IPS-20b (cell line): Measurements from ENCODE around the gene LRRFIP2.

Experiments used
- H3K27ac ChIP-seq: one replicate; pipeline ENCODE4 v1.5.1; 2013; ENCODE audit warnings: low read length
- H3K27me3 ChIP-seq: 2 replicates; pipeline ENCODE4 v1.6.1; 2013; ENCODE audit warnings: mild to moderate bottlenecking, low read length, inconsistent platforms; ENCODE audit not compliant: insufficient read depth
- H3K36me3 ChIP-seq: 2 replicates; pipeline ENCODE4 v1.6.1; 2013; ENCODE audit warnings: low read depth, mild to moderate bottlenecking, inconsistent platforms, low read length, moderate library complexity; ENCODE audit not compliant: insufficient read depth
- H3K4me1 ChIP-seq: 2 replicates; pipeline ENCODE4 v1.6.1; 2013; ENCODE audit warnings: mild to moderate bottlenecking, control low read depth, inconsistent platforms, low read length, moderate library complexity; ENCODE audit not compliant: insufficient read depth
- H3K4me3 ChIP-seq: 2 replicates; pipeline ENCODE4 v1.5.1; 2013; ENCODE audit warnings: mild to moderate bottlenecking, low read length, inconsistent platforms
- H3K9ac ChIP-seq: 2 replicates; pipeline ENCODE4 v1.6.1; 2013; ENCODE audit warnings: low read depth, mild to moderate bottlenecking, inconsistent platforms, low read length, moderate library complexity
- H3K9me3 ChIP-seq: 2 replicates; pipeline ENCODE4 v1.6.1; 2013; ENCODE audit warnings: mild to moderate bottlenecking, low read depth, low read length, inconsistent platforms; ENCODE audit not compliant: insufficient read depth

The LRRFIP2 gene

DNA sequence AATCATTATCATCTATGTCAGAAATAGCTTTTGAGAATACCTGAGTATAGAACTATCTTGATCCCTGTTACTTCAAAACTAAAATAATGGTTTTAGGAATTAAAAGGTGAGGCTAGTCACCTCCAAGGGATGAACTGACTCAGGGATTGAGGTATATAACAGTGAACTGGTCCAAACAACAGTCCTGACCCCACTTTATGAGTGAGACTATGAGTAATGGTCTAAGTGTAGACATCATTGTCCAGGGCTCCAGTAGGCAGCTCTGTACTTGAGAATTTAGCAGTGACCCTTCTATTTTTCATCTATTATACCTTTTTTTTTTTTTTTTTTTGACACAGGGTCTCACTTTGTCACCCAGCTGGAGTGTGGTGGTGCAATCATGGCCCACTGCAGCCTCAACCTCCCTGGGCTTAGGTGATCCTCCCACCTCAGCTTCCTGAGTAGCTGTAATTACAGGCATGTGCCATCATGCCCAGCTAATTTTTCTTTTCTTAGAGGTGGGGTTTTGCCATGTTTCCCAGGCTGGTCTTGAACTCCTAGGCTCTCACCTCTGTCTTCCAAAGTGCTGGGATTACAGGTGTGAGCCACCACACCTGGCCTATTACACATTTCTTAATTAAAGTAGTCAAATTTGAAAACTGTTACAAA is 144.7 kb downstream of the LRRFIP2 start:
- Histone ChIP-seq H3K9me3 (no peaks in the 10 kb centered on the region), H3K27me3 (no peaks in the 10 kb centered on the region), H3K9ac (no peak overlapping the region), H3K27ac (no peak overlapping the region), H3K4me3 (no peak overlapping the region), H3K4me1 (no peaks in the 10 kb centered on the region), H3K36me3 (peaks cover 93% of the 10 kb centered on the region)

GRCh38 chr3:37029111-37029510 is 145.3 kb downstream of the LRRFIP2 start:
- Histone ChIP-seq H3K9me3 (no peaks in the 10 kb centered on the region), H3K27me3 (no peaks in the 10 kb centered on the region), H3K36me3 (peaks cover 93% of the 10 kb centered on the region), H3K9ac (no peak overlapping the region), H3K4me3 (no peak overlapping the region), H3K27ac (no peak overlapping the region), H3K4me1 (no peaks in the 10 kb centered on the region)

GRCh38 chr3:37028329-37028728 is 146.1 kb downstream of the LRRFIP2 start:
- H3K27ac ChIP-seq, result no peak overlapping the region
- no peak overlapping the region for H3K4me3 ChIP-seq

GRCh38 chr3:37026851-37027250 is 147.5 kb downstream of the LRRFIP2 start:
- H3K9me3 ChIP-seq, result no peaks in the 10 kb centered on the region
- no peak overlapping the region for H3K4me3 ChIP-seq
- no peak overlapping the region for H3K27ac ChIP-seq
- no peak overlapping the region for H3K9ac ChIP-seq
- peaks cover 93% of the 10 kb centered on the region for H3K36me3 ChIP-seq
- H3K27me3 ChIP-seq, result no peaks in the 10 kb centered on the region
- no peaks in the 10 kb centered on the region for H3K4me1 ChIP-seq

More at GRCh38 chr3:37028329-37028728, 146.1 kb downstream of the LRRFIP2 start:
- Histone ChIP-seq H3K9me3 (no peaks in the 10 kb centered on the region), H3K4me1 (no peaks in the 10 kb centered on the region), H3K27me3 (no peaks in the 10 kb centered on the region), H3K36me3 (peaks cover 93% of the 10 kb centered on the region), H3K9ac (no peak overlapping the region)

DNA sequence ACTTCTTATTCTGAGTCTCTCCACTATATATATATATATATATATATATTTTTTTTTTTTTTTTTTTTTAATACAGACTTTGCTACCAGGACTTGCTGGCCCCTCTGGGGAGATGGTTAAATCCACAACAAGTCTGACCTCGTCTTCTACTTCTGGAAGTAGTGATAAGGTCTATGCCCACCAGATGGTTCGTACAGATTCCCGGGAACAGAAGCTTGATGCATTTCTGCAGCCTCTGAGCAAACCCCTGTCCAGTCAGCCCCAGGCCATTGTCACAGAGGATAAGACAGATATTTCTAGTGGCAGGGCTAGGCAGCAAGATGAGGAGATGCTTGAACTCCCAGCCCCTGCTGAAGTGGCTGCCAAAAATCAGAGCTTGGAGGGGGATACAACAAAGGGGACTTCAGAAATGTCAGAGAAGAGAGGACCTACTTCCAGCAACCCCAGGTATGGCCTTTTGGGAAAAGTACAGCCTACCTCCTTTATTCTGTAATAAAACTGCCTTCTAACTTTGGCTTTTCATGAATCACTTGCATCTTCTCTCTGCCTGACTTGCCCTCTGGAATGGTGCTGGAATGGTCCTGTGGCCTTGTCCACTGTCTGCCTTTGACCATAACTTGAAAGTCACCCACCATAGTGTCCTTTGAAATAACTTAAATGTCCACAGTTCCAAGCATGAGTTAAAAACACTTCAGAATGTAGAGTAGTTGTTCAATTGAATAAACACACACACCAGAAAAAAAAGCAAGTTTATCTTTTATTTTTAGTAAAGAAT is 148.6 kb downstream of the LRRFIP2 start:
- Histone ChIP-seq H3K36me3 (peaks cover 93% of the 10 kb centered on the region), H3K4me3 (no peak overlapping the region), H3K9me3 (no peaks in the 10 kb centered on the region), H3K27ac (no peak overlapping the region), H3K27me3 (no peaks in the 10 kb centered on the region), H3K9ac (no peak overlapping the region), H3K4me1 (no peaks in the 10 kb centered on the region)

GRCh38 chr3:37024820-37025405 is 149.5 kb downstream of the LRRFIP2 start:
- no peak overlapping the region for H3K9ac ChIP-seq
- H3K36me3 ChIP-seq, result peaks cover 93% of the 10 kb centered on the region
- no peaks in the 10 kb centered on the region for H3K9me3 ChIP-seq

DNA sequence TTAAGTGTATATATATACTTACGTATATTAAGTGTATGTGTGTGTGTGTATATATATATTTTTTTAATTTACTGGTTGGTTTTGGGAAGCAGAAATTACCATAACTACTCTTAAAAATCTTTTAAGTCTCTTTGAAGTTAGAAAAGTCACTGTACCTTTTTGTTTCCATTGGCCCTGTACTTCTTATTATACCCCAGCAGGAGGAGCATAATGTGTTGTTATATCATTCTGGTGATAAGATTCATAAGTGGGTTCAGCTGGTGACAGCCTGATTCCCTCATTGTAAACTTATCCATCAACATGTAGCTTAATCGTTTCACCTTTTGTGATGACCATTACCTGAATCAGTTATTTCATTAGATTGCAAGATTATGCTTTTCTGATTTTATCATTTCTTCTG is 150.3 kb downstream of the LRRFIP2 start:
- Histone ChIP-seq H3K9me3 (no peaks in the 10 kb centered on the region), H3K36me3 (peaks cover 93% of the 10 kb centered on the region), H3K9ac (no peak overlapping the region), H3K4me3 (no peak overlapping the region), H3K4me1 (no peaks in the 10 kb centered on the region), H3K27ac (no peak overlapping the region), H3K27me3 (no peaks in the 10 kb centered on the region)

More at GRCh38 chr3:37024820-37025405, 149.5 kb downstream of the LRRFIP2 start:
- Histone ChIP-seq H3K27me3 (no peaks in the 10 kb centered on the region), H3K4me1 (no peaks in the 10 kb centered on the region), H3K27ac (no peak overlapping the region), H3K4me3 (no peak overlapping the region)

- Histone ChIP-seq H3K27me3 (no peaks in the 10 kb centered on the region), H3K9ac (no peak overlapping the region), H3K36me3 (peaks cover 94% of the 10 kb centered on the region), H3K27ac (no peak overlapping the region), H3K4me1 (no peaks in the 10 kb centered on the region), H3K9me3 (no peaks in the 10 kb centered on the region), H3K4me3 (no peak overlapping the region)
Measured at GRCh38 chr3:37017683-37018082, 156.7 kb downstream of the LRRFIP2 start.

DNA sequence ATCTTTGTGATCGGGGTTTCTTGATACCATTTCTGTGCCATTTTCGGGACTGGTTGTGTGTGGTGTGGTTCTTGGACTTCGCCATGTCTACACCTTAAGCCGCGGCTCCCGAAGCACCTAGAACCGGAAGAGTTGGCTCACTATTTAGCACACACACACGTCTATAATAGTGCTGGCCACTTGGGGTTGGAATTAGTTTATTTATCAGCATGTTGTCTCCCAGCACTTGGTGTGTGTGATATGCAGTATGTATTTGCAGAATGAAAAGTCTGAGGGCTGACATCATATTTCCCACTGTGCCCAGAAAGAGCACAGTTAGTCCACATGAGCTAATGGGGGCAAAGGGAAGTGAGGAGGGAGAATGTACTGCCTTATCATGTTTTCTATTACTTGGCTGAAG is 157.5 kb downstream of the LRRFIP2 start:
- Histone ChIP-seq H3K27ac (no peak overlapping the region), H3K9me3 (no peaks in the 10 kb centered on the region), H3K4me1 (no peaks in the 10 kb centered on the region), H3K36me3 (peaks cover 94% of the 10 kb centered on the region), H3K27me3 (no peaks in the 10 kb centered on the region), H3K4me3 (no peak overlapping the region), H3K9ac (no peak overlapping the region)

DNA sequence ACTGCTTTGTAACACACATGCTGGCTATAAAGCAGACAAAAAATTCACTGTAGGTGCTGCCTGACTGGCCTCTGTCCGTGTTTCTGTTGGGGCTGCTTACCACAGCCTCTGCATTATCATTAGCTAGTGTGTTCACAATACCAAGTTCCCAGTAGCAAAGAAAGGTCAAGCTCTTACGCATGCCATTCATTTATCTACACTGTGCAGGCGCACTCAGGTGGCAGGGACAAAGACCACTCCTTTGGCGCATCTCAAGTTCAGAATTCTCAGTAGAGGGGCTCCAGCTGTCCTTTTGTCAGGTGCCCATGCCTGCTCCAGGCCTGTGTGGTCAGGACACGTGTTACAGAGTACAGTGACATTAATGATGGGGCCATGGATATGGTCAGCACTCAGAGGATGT is 158.7 kb downstream of the LRRFIP2 start:
- Histone ChIP-seq H3K4me1 (no peaks in the 10 kb centered on the region), H3K27ac (no peak overlapping the region), H3K9me3 (no peaks in the 10 kb centered on the region), H3K4me3 (no peak overlapping the region), H3K9ac (no peak overlapping the region), H3K27me3 (no peaks in the 10 kb centered on the region), H3K36me3 (peaks cover 92% of the 10 kb centered on the region)

DNA sequence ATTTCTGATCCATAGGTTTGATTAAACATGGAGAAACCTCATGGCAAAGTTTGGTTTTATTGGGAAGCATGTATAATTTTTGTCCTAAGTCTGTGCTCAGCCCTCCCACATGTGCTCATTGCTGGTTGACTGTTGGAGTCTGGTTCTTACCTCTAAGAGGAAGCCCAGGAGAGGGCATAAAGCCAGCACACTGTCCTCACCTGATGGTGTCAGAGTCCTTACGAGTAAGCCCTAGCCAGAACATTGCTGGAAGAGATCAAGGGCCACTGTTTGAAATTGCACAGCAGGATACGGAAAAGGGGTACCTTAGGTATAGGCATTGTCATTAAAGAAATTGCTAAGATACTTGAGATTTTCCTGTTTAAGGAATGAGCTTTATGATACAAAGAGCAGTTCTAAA is 159.8 kb downstream of the LRRFIP2 start:
- no peak overlapping the region for H3K9ac ChIP-seq
- H3K36me3 ChIP-seq, result peaks cover 82% of the 10 kb centered on the region
- no peak overlapping the region for H3K4me3 ChIP-seq
- H3K27me3 ChIP-seq, result no peaks in the 10 kb centered on the region
- no peak overlapping the region for H3K27ac ChIP-seq
- H3K9me3 ChIP-seq, result no peaks in the 10 kb centered on the region
- no peaks in the 10 kb centered on the region for H3K4me1 ChIP-seq
